Fibroblast of skin of right biceps (primary cell): ENCODE measurements around the gene RXRA.
A peak's percentile ranks its signal among the peaks of the same experiment; 100 is the strongest.

Source experiments
- DNase-seq: peaks from one replicate; pipeline ENCODE4 v3.0.0-alpha.2; 2013

RXRA gene

DNA sequence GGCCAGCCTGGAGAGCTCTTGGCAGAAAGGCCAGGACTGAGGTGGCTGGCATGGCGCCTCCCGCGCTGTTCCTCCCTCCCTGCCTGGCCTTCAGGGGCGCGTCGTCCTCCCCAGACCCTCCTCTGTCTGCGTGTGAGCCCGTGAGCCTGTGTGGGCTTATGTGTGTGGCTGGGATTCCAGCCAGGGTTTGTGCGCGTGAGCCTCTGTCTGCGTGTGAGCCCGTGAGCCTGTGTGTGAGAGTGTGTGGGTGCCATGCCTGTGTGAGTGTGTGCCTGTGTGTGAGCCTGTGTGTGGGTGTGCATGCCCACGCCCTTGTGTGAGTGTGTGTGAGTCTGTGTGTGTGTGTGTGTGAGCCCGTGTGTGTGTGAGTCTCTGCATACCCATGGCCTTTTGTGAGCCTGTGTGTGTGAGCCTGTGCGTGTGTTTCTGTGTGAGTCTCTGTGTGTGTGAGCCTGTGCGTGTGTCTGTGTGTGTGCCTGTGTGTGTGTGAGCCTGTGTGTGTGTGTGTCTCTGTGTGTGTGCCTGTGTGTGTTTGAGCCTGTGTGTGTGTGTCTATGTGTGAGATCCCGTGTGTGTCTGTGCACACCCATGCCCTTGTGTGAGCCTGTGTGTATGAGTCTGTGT is 13.0 kb downstream of the RXRA start:
- DNase-seq: peak; percentile 30

DNA sequence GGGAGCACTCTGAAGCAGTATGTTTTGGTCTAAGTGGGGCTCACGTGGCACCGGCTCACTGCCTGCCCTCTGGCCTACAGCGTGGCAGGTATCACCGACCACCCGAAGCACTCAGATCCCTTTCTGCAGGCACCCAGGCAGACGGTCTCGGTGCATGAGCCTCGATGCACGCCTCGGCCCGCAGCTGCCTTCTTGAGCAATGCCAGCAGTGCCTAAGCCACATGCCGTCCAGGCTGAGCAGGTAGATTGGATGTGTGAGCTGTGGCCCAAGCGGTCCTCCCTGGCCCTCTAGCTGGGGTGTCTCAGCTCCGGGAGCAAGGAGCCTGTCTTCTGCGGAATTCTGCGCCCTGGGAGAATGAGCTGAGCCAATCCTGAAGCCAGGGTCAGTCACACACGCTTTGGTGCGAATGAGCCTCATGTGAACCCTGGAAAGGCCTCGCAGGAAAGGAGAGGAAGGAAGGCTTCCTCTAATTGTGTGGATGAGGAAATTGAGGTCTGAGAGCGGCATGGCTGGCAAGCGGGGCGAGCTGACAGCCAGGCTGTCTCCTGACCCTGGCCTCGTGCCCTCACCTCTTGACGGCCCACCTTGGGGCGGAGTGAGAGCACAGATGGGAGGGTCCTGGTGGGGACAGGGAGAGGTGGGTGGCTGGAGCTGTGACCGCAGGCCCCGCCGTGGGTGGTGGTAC is 14.4 kb downstream of the RXRA start:
- no peak for DNase-seq

DNA sequence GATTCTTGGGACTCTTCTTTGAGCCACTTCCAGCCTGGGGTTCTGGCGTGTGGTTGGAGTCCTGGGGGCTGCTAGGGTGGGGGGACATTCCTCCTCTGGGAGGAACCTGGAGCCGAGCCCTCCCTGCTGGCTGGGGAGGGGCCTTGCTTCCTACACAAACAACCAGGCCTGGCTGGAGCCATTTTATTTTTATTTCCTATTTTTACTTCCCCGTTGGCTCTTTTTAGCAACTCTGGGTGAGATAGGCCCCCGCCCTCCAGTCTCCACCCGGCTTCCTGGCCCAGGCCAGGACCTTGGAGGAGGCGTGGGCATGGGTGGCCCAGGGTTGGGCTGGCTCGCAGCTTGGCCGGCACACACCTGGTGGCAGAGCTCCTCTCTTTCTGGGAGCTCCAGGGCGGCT is 15.1 kb downstream of the RXRA start:
- DNase-seq: no peak

DNA sequence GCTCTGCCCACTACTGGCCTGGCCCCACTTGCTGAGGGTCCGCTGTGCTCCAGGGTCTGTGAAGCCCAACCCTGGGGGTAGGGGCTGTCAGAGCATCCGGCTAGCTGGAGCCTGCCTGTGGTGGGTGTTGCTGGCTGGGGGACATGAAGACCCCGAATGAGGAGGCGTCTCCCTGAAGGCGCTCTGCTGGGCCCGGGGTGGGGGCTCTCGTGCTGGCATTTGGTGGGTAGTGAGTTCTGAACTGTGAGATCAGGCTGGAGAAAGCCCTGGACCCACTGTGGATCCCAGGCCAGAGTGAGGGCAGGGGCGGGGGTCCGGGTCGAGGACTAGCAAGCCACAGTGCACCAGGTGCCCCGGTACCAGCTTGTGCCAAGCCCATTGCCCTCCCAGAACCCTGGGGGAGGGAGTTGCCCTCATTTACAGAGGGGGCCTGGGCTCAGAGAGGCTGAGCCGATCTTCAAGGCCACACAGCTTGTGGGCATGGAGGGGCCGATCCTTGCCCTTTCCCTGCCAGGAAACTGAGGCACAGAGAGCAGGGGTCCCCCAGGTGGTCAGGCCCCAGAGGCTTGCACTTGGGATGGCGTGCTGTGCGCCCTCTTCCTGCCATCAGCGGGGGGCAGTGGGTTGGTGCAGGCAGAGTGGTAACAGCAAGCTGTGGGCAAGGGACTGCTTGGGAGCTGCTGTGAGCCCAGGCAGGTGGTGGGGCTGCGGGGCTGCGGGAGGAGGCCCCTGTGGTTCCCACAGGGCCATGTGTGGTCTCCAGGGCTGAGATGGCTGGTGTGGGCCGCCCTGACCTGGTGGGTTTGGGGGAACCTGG is 15.9 kb downstream of the RXRA start:
- no peak for DNase-seq

DNA sequence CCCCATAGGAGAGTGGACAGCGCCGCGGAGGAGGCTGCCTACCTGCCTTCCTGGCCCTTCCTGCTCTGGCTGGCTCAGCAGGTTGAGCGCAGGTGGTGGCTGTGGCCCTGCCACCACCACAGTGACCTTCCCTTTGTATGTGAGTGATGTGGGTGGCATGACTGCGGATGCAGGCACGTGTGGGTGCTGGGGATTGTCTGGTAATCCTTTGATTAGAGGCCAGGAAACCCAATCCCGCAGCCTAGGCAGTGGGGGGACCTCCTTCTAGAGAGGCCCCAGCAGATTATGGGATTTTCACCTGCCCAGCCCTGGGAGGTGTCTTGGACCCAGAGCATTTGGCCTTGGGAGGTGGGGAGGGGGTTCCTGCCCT is 16.5 kb downstream of the RXRA start:
- no peak for DNase-seq

DNA sequence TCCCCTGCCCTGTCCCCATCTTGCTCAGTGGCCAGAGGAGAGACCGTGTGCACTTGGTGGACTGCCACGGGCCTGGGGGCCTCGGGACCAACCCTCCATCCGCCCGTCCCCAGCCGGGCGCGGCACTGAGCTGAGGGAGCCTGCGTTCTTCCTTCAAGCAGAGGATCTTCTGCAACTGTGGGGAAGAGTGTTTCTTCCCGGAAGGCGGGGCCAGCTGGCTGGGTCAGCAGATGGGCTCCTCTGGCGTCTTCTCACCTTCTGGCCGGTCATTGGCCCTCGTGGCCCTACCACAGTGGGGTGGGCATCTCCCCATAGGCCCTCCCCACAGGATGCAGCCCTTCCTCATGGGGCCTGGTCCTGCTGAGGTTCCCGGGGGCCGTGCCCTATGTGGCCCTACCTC is 17.4 kb downstream of the RXRA start:
- DNase-seq: no peak

DNA sequence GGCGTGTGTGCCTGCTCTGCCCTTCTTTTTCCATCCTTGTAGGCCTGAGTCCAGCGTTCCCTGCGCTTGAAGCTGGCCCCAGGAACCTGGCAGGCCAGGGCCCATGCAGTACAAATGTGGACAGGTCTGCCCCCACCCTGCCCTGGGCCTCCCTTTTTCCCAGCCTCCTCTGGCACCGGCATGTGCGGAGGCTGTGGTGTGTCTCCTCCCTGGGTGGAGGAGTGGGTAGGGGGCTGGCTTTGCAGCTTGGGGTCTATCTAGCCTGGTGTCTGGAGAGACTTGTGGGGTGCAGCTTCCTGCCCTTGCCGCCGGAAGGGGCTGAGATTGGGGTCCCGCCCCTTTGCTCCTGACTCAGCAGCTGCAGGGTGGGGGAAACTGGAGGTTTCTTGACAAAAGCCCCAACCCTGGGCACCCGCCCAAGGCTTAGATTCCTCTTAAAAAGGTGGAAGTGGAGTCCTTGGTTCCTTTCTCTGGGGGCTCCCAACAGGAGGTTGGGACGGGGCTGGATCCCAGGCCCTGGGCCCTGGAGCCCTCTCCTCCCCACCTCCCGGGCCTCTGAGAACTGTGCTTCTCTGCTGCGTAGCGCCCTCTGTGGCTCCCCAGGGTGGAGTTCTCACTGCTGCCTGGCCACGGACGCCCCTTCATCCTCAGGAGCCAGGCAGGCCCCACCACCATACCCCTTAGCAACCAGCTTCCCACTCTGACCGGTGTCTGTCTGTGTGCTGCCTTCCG is 18.0 kb downstream of the RXRA start:
- DNase-seq: peak; percentile 67

DNA sequence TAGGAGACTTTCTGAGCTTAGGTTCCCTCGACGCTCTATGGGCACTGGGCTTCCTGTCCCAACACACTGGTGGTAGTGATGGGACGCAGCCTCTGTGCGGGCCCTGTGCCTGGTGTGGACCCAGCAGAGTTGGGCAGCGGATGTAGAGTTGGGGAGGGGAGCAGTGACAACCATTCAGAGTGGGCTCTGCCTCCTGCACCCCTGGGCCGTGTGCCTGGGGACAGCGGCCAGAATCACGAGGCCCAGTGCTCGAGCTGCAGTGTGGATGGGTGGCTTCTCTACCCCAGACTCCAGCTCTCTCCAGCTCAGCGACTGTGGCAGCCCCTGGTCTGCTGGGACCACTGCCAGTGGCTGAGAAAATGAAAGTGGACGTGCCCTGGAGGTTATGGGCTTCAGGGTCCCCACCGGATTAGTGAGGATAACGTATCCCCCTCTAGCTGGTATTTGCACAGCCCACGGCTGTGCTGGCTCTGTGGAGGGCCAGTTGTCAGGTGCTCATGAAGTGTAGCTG is 18.6 kb downstream of the RXRA start:
- no peak for DNase-seq

DNA sequence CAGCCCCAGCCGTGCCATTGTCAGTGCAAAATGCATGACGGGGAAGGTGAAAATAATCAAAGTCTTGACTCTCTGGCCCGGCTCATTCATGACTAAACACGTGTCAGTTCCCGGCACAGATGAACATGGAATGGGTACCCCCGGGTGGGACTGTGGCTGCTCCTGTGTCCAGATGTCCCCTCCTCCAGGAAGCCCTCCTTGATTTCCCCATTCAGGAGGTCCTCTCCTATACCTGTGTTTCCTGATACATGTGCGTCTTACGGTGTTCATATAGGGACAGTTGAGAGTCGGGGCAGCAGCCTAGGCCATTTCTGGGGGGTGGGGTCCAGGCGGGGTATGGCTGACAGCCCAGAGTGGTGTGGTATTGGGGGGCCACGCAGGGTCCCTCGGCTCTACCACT is 19.5 kb downstream of the RXRA start:
- DNase-seq: no peak

DNA sequence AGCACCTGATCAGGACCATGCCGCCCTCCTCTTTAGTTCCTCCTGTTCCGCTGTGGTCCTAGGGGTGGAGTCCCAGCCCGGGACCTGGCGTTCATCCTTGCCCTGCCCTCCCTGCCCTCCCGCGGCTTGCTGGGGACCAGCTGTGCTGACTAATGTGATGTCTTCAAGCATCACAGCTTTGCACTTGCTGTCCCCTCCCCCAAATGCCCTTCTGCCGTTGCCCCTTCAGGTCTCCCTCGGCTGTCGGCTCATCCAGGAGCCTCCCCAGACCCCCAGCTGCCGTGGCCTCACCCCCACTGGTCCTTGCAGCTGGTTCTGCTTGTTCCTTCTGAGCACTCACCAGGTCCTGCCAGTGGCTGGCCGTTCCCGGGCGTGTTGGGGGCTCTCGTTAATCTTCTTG is 19.9 kb downstream of the RXRA start:
- peak; percentile 30 for DNase-seq

DNA sequence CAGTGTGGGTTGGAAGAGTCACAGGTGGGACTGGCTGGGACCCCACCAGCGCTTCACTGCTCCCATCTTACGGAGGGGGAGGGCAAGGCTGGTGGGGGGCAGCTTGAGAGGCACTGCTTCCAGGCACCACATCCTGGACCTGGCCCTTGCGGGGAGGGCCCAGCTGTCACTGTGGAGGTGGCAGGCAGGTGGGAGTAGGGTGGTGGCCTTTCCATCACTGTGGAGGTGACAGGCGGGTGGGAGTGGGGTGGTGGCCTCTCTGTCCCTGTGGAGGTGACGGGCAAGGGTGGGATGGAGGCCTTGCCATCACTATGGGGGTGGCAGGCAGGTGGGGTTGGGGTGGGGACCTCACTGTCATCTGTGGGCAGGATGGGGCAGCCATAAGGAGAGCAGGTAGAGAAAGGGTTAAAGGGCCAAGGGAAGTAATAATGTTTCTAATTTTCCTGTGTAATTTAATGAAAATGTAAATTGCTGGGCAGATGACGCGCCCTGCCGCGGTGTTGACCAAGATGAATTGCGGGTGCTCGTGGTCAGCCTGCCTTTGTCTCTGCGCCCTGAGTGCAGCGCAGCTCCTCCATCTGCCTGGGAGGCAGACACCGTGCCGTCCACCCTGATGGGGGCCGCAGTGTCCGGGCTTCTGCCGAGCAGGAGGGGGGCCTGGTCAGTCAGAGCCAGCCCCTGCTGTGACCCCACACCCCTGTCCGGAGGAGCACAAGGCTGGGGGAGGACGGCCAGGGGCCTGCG is 20.8 kb downstream of the RXRA start:
- no peak for DNase-seq

DNA sequence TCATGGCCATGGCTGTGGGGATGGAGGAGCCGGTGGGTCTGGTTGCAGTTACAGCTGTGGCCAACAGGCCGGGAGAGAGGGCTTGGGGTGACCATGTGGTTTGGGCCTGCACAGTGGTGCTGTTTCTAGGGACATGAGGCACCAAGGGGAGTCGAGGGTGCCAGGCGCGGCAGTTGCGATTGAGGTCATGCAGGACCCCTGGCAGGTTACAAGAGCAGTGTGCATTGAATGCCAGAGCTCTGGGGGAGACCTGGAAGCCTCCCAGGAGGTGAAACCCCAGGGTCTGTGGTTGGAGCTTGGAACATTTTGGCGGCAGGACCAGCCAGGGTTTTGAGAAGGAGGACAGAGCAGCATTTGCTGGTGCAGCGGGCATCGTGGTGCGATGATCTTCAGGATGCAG is 21.7 kb downstream of the RXRA start:
- no peak for DNase-seq

DNA sequence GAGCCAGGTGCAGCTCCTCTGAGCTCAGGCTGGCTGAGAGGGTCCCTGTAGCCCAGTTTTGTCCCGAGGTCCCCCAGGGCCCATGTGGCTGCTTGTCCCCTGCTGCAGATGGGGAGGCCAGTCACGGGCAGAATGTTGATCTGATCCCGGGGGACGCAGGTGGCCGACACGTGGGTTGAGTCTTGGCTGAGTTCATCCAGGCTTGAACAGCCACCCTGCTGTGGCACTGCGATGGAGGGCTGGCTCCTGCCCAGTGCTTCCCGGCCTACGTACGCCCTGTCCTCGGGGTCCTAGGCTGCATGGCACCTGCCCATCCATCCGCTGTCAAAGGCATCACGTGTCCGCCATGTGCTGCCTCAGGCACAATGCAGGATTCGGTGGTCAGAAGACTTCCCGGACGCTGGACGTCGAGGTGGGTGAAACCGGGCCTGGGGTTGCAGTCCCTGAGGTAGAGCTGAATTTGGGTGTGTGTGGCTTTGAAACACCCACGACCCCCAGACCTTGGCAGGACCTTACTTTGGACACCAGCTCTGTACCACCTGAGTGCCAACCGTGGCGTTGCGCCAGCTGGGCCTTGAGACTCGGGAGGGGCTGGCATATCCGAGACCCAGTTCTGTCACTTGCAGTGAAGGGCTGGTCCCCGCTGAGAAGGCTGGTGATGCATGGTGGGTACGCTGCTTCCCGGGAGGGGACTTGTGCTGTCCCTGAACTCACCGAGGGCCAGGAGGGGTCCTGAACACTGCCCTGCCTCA is 22.3 kb downstream of the RXRA start:
- DNase-seq: no peak

DNA sequence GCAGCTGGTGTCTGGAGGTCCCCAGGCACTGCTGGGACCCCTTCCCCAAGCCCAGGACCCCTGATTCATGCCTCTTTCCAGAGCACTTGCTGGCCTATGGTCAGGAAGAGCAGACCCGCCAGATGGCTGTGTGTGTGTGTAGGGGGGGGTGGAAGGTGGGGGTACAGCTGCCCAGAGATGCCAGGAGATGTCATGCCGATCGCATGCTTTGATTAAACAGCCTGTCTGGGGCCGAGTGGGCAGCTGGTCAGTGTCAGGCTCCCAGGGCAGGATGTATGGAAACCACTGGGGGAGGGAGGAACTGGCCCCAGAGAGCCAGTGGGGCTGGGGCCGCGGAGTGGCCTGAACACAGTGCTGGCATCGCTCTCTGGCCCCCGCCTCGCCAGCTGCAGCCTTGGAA is 23.7 kb downstream of the RXRA start:
- DNase-seq: no peak

DNA sequence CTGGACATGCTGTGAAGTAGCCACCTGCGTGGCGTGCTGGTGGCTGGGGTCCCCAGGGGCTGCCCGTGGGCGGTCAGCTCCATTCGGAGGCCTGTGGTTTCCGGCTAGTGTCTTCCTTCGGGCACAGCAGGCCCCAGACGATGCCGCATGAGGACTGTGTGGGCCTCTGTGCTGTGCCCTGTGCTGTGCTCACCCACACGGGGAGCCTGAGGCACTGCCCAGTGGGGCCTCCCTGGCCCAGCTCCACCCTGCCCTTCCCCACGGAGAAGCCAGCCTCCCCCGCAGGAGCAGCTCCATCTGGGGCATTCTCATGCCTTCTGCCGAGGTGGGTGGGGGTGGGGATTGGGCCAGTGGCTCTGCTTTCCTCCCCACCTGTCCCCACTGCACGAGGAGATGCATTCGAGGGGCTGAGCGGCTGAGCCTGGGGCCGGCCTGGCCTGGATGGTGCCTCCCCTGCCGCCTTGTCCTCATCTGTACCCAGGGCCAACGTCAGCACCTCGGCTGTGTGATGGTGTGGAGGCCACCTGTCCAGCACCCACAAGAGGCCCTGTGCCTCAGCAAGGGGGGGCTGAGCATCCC is 24.2 kb downstream of the RXRA start:
- DNase-seq: no peak

DNA sequence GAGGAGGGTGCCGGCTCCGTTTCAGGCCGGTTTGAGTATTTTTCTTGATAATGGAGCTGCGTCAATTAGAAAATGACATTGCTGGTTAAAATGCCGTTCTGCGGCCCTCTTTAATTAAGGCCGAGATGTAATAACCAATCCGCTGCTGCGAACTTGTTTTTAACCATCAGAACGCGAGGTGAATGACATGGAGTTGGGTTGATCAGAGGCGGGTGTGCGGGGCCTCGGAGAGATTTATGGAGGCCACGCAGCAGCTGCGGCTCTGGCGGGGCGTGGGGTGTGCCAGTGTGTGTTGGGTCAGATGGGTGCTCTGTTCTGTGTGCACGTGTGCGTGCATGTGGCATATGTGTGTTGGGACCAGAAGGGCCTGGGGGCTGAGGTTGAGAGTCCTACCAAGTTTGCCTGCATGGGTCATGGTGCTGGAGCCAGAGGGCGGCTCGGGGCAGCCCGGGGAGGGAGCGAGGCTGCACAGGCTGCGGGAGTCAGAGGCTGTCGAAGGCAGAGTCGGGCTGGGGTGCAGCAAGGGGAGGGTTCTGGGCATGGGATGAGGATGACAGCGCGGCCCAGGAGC is 25.4 kb downstream of the RXRA start:
- DNase-seq: no peak

DNA sequence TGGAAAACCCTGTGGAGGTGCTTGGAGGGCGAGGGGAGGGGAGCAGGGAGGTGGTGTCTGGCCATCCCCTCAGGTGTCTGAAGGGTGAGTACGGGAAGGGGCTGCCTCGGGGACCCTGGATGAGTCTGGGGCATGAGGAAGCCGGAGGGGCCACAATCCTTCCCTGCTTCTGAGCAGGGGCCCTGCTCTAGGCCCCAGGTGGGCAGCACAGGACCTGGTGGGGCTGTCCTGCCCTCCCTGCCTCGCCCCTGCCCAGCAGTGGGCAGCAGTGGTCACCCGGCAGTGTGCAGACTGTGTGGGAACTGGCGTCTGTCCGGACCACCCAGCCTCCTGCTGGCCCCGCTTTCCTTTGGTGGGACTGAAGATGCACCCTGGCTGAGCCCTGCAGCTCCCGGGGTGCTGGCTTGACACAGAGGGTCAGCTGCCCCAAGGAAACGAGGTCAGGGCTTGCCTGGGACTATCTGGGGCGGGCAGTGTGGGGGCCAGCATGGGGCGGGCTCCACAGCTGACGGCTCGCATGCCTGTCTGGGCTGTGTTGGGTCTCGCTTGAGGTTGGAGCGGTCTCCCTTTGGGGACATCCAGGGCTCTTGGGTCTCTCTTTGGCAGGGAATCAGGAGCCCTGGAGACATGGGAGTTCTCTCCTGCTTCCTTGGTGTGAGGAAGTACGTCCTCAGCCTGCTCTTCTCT is 26.1 kb downstream of the RXRA start:
- no peak for DNase-seq

DNA sequence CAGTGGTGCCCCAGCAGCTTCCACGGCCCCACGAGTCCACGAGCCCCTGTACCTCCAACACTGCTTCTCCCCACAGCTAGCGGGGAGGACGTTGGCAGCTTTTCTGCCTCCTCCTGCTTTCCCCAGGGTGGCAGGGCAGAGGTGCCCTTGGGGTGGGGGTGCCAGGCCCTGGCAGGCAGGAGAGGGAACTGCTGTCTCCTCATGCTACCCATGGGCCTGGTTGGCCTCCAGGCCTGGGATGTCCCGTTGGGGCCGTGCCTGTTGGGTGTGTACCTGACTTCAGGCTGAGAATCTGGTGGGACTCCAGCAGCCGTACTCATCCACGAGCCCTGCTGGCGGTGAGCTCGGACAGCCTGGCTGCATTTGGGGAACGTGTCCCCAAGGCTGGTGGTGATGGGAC is 27.3 kb downstream of the RXRA start:
- no peak for DNase-seq

DNA sequence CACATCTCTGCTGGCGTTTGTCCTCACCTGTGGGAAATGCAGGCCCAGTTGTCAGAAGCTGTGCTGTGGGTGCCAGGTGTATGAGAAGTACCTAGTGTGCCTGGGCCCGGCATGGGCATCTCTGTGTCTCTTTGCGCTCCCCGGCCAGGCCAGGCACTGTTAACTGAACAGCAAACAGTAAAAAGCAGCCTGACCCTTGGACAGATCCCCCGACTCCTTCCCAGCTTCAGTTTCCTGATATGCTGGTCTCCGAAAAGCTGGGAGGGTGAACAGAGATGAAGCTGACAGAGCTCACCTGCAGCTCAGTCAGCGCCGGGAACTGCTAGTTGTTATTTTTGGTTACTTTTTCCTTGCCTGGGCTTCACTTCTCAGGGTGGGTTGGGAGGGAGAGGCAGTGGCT is 28.9 kb downstream of the RXRA start:
- DNase-seq: no peak

DNA sequence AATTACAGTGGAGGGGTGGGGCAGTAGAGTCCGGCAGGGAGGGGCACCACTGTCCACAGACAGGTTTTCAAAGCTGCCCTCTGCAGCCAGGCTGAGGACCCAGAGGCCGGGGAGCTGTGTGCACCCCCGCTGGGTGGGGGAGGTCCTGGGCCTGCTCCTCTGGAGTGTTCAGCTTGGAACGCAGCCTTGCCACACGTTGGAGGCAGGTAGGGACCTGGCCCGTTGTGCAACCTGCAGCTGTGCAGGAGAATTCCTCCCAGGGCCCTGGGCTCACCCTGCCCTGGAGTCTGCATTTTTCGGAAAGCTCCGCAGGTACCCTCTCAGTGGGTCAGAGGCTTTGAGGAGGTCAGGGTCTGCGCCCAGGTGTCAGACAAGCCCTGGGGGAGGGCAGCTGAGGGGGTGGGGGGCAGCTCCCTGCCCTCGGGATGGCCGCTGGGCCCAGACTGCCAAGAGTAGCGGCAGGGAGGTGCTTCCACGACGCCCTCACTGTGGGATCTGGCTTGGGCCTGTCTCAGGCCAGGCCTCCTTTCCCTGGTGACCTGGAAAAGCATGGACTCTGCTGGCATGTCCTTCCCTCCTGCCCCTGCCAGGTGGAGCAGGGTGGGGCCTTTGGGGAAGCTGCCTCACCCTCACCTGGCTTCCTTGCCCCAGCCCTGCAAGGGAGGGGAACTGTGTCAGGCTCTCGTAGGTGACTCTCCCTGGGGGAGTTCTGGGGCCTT is 29.5 kb downstream of the RXRA start:
- no peak for DNase-seq
